ENCODE results near the gene TTLL7. TPM values are rescaled to one million over a fixed set of nuclear protein-coding genes. Genes with fewer than 3 reads are reported as not detected.

Gene TTLL7
- total RNA-seq, 1 experiment from 2014 or later = 6.6 TPM

DNA sequence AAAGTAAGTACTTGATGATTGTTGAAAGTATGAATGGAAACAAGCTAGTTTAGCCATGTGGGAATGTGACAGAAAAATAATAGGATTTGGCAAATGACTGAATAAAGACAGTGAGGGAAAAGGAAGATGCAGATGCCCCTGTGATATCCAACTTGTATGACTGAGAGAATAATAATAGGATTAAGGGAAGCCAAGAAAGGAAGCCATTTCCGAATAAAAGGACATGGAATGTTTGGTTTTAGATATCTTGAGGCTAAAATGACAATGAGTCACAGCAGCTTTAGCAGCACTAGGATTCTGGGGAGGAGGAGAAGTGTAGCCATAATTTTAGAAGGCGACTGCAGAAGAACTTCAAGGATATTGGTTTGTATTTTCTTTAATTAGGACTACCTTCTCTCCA is 109.2 kb downstream of the TTLL7 start:
- TF ChIP-seq, protein P1, sequence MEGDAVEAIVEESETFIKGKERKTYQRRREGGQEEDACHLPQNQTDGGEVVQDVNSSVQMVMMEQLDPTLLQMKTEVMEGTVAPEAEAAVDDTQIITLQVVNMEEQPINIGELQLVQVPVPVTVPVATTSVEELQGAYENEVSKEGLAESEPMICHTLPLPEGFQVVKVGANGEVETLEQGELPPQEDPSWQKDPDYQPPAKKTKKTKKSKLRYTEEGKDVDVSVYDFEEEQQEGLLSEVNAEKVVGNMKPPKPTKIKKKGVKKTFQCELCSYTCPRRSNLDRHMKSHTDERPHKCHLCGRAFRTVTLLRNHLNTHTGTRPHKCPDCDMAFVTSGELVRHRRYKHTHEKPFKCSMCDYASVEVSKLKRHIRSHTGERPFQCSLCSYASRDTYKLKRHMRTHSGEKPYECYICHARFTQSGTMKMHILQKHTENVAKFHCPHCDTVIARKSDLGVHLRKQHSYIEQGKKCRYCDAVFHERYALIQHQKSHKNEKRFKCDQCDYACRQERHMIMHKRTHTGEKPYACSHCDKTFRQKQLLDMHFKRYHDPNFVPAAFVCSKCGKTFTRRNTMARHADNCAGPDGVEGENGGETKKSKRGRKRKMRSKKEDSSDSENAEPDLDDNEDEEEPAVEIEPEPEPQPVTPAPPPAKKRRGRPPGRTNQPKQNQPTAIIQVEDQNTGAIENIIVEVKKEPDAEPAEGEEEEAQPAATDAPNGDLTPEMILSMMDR (conservative IDR thresholded peaks at IDR 0.05) = no peak
- no peak overlapping the region for H2BK15ac ChIP-seq (ENCODE audit: low read depth, low read length)
- H3K14ac ChIP-seq (ENCODE audit: insufficient read depth, low read length) = no peak overlapping the region
- no peak overlapping the region for H3K4me3 Mint-ChIP-seq
- H3K23ac ChIP-seq (ENCODE audit: insufficient read length, low read depth, low read length) = no peak overlapping the region
- no peaks in the 10 kb centered on the region for H3K23me2 ChIP-seq (ENCODE audit: insufficient read length, low read depth, low read length, poor library complexity, severe bottlenecking)
- no peak overlapping the region for H3T11ph ChIP-seq (ENCODE audit: low read length)
- no peak overlapping the region for H4K91ac ChIP-seq (ENCODE audit: insufficient read length, low read depth, low read length)
- no peak overlapping the region for H3K4ac ChIP-seq (ENCODE audit: low read depth, low read length)
- no peaks in the 10 kb centered on the region for H3K27me3 Mint-ChIP-seq (ENCODE audit: low read depth)
- no peak overlapping the region for H2AK5ac ChIP-seq (ENCODE audit: insufficient read length, low read length)
- no peak overlapping the region for H2BK5ac ChIP-seq (ENCODE audit: insufficient read length, low read length)
- no peak overlapping the region for H2BK12ac ChIP-seq (ENCODE audit: insufficient read length, low read depth, low read length)
- no CpG with 5 or more reads among the region's 2 CpGs for WGBS (ENCODE audit: extremely low coverage, insufficient read length, low lambda C conversion rate)
- H3K27ac Mint-ChIP-seq = 0 out of 7 replicates have a peak overlapping the region, but pooled peaks of 1 of the 3 experiments have one; percentile 26
- no peak overlapping the region for H3K18ac ChIP-seq (ENCODE audit: insufficient read length, low read depth, low read length)
- no peak for DNase-seq
- peaks cover 5 to 6% of the 10 kb centered on the region in 2 experiments; a peak in 3 of 5 replicates for H3K9me3 Mint-ChIP-seq
- H3K4me1 Mint-ChIP-seq = peaks cover 10 to 12% of the 10 kb centered on the region in 2 experiments
- H3K36me3 Mint-ChIP-seq (ENCODE audit: insufficient read depth in 1 of 3, low read depth in 3 of 3) = peaks cover 0 to 10% (median 6%) of the 10 kb centered on the region in 3 experiments; a peak in 4 of 7 replicates
- no peak overlapping the region for H4K5ac ChIP-seq (ENCODE audit: insufficient read length, low read depth, low read length)
- H2AFZ ChIP-seq (ENCODE audit: low read length) = no peak overlapping the region
- no peaks in the 10 kb centered on the region for H3K4me1 ChIP-seq (ENCODE audit: insufficient read depth, low read length)
- no peak overlapping the region for H3K4me2 ChIP-seq (ENCODE audit: insufficient read depth, insufficient read length, low read length)
- no peak overlapping the region for H4K8ac ChIP-seq (replicated peaks; ENCODE audit: insufficient read length, low read depth, low read length)
- no peak overlapping the region for H3K27ac ChIP-seq (ENCODE audit: insufficient read length, low read depth, low read length)
- no peak overlapping the region for H3K9ac ChIP-seq (ENCODE audit: extremely low read depth, insufficient read length, low read length)
- H2BK120ac ChIP-seq (ENCODE audit: low read depth, low read length, poor library complexity, severe bottlenecking) = no peak overlapping the region
- no peaks in the 10 kb centered on the region for H3K9me3 ChIP-seq (ENCODE audit: control insufficient read depth, low read depth, low read length)
- H3K79me1 ChIP-seq (ENCODE audit: insufficient read depth, low read depth, low read length, poor library complexity, severe bottlenecking) = no peaks in the 10 kb centered on the region
- H4K20me1 ChIP-seq (ENCODE audit: control insufficient read depth, insufficient read depth, insufficient read length) = no peaks in the 10 kb centered on the region
- H3K79me2 ChIP-seq (ENCODE audit: insufficient read depth, low read length) = no peaks in the 10 kb centered on the region
- no peaks in the 10 kb centered on the region for H3K27me3 ChIP-seq (ENCODE audit: insufficient read depth, low read length)
- no peak overlapping the region for H3K56ac ChIP-seq (ENCODE audit: insufficient read length, low read depth, low read length)
- H2BK20ac ChIP-seq (ENCODE audit: low read depth, low read length, poor library complexity, severe bottlenecking) = no peak overlapping the region
